B cell (primary cell): ENCODE results near the gene NCOA1. TPM values are rescaled to one million over a fixed set of nuclear protein-coding genes. Genes with fewer than 3 reads are reported as not detected.

Experiments
- ATAC-seq: fragments of 200-7000 bp; cut with Tn5 transposase; one replicate; pipeline ENCODE4 v1.10.0; 2021; ENCODE audit warnings: low read depth, mild to moderate bottlenecking, moderate number of reproducible peaks, moderate library complexity
- CTCF ChIA-PET: fragments of 350-600 bp; sonication (Branson Sonifier 250); formaldehyde crosslinking; loops from one replicate; lab custom pipeline; 2021; ENCODE audit warnings: antibody characterized with exemption, inconsistent platforms; lab: Charles Lee
- POLR2A ChIA-PET: fragments of 350-600 bp; sonication (Branson Sonifier 250); formaldehyde crosslinking; loops from one replicate; lab custom pipeline; 2021; ENCODE audit warnings: antibody characterized with exemption; lab: Charles Lee
- DNase-seq: peaks from one replicate; pipeline ENCODE4 v3.0.0; 2013
- H2AFZ ChIP-seq: 2 replicates; pipeline ENCODE4 v1.6.1; 2012; ENCODE audit warnings: mild to moderate bottlenecking, low read depth, low read length; ENCODE audit not compliant: insufficient read depth, poor library complexity, severe bottlenecking
- H3K27ac ChIP-seq, 2 donors: 1 replicate in 1 of 2; 2 replicates in 1 of 2; pipeline ENCODE4 v1.5.1; 2012 to 2013; ENCODE audit warnings: low read length in 2 of 2, mild to moderate bottlenecking in 2 of 2, moderate library complexity in 1 of 2
- H3K27me3 ChIP-seq, 4 experiments: fragments of 200-600 bp in 1 of 4; sonication (generic) in 1 of 4; replicated peaks in 1 of 4; 1 replicate in 2 of 4; 2 replicates in 2 of 4; pipeline versions ENCODE4 v1.6.1 to v1.7.0; 2013 to 2016; ENCODE audit warnings: low read length in 3 of 4, mild to moderate bottlenecking in 2 of 4, mixed read lengths in 1 of 4, moderate library complexity in 1 of 4; ENCODE audit not compliant: insufficient read depth in 4 of 4, control insufficient read depth in 3 of 4; ENCODE audit errors: control extremely low read depth in 1 of 4
- H3K36me3 ChIP-seq, 2 experiments: replicated peaks in 1 of 2; 1 replicate in 1 of 2; 2 replicates in 1 of 2; pipeline versions ENCODE4 v1.6.1 to v1.7.1; 2013; ENCODE audit warnings: low read length in 1 of 2; ENCODE audit not compliant: insufficient read depth in 2 of 2, control insufficient read depth in 1 of 2; ENCODE audit errors: control extremely low read depth in 1 of 2, extremely low read depth in 1 of 2
- H3K4me1 ChIP-seq, 2 donors: fragments of 200-600 bp in 1 of 2; sonication (generic) in 1 of 2; 1 replicate in 1 of 2; 2 replicates in 1 of 2; pipeline versions ENCODE4 v1.5.1 to v1.6.1; 2013 to 2017; ENCODE audit warnings: low read length in 2 of 2; ENCODE audit not compliant: control insufficient read depth in 2 of 2, insufficient read depth in 2 of 2
- H3K4me2 ChIP-seq: replicated peaks from 2 replicates; pipeline ENCODE3; 2012; ENCODE audit warnings: mild to moderate bottlenecking, low read depth, low read length; ENCODE audit not compliant: poor library complexity, severe bottlenecking
- H3K4me3 ChIP-seq, 5 experiments: fragments of 200-600 bp in 1 of 5; sonication (generic) in 1 of 5; 1 replicate in 3 of 5; 2 replicates in 2 of 5; pipeline versions ENCODE4 v1.5.1 to v1.7.0; 2011 to 2016; ENCODE audit warnings: low read length in 4 of 5, mild to moderate bottlenecking in 4 of 5, low read depth in 2 of 5, control low read depth in 1 of 5, moderate library complexity in 1 of 5; ENCODE audit not compliant: insufficient read depth in 1 of 5; ENCODE audit errors: control extremely low read depth in 1 of 5, extremely low read depth in 1 of 5
- H3K79me2 ChIP-seq: fragments of 200-600 bp; sonication (generic); one replicate; pipeline ENCODE4 v1.6.0; 2016; ENCODE audit warnings: low read length; ENCODE audit not compliant: control insufficient read depth, insufficient read depth
- H3K9ac ChIP-seq: fragments of 200-600 bp; sonication (generic); 2 replicates; pipeline ENCODE4 v1.6.1; 2017; ENCODE audit warnings: mild to moderate bottlenecking, low read length, moderate library complexity
- H3K9me3 ChIP-seq, 3 donors: one replicate each; pipeline versions ENCODE4 v1.6.1 to v1.7.1; 2013; ENCODE audit warnings: low read length in 2 of 3; ENCODE audit not compliant: control insufficient read depth in 2 of 3, insufficient read depth in 1 of 3; ENCODE audit errors: control extremely low read depth in 1 of 3
- H4K20me1 ChIP-seq: 2 replicates; pipeline ENCODE4 v1.6.0; 2012; ENCODE audit warnings: mild to moderate bottlenecking, low read length; ENCODE audit not compliant: insufficient read depth, control insufficient read depth, poor library complexity, severe bottlenecking
- H3K27ac Mint-ChIP-seq: one replicate; pipeline ENCODE4 v1.8.0; 2021; ENCODE audit warnings: mixed read lengths
- H3K27me3 Mint-ChIP-seq: one replicate; pipeline ENCODE4 v1.8.0; 2021; ENCODE audit warnings: mixed read lengths
- H3K4me1 Mint-ChIP-seq: one replicate; pipeline ENCODE4 v1.8.0; 2021; ENCODE audit warnings: mixed read lengths
- H3K4me3 Mint-ChIP-seq: one replicate; pipeline ENCODE4 v1.8.0; 2021; ENCODE audit warnings: mixed read lengths
- H3K9me3 Mint-ChIP-seq: one replicate; pipeline ENCODE4 v1.8.0; 2022; ENCODE audit warnings: mixed read lengths; ENCODE audit not compliant: insufficient read depth
- CTCF ChIP-seq: fragments of 200-600 bp; IDR thresholded peaks from one replicate; pipeline ENCODE4 v1.8.0; 2022; ENCODE audit warnings: antibody characterized with exemption, mild to moderate bottlenecking
- EZH2 ChIP-seq: IDR thresholded peaks from 2 replicates; pipeline ENCODE4 v1.6.1; 2012; ENCODE audit warnings: borderline replicate concordance, low read depth, mild to moderate bottlenecking, moderate library complexity, low read length; ENCODE audit not compliant: insufficient read depth, poor library complexity, severe bottlenecking
- WGBS: methylation state at CpG from one replicate; pipeline ENCODE4 v1.1.5; 2013; ENCODE audit warnings: missing lambda C conversion rate; ENCODE audit not compliant: insufficient coverage; 5-methylcytosine and 5-hydroxymethylcytosine counted together
- intact Hi-C: fragments of 100-400 bp; cut with micrococcal nuclease; formaldehyde crosslinking; loops from one replicate; pipeline ENCODE4 v1.10.0; 2022
- polyA plus RNA-seq: library from polyadenylated mRNA; depleted of rRNA; stranded (reverse); fragments of >200 nt; gene quantifications from 2 replicates; pipeline ENCODE4 v1.2.3, GENCODE V29; 2012
- total RNA-seq, 2 donors: library from RNA; stranded (reverse); fragments of 120-200 nt in 1 of 2; gene quantifications; 1 replicate in 1 of 2; 2 replicates in 1 of 2; pipeline versions ENCODE4 v1.2.3 to v1.2.4, GENCODE V29; 2013 to 2022

Gene NCOA1
- total and polyA plus RNA-seq, 2 donors (not counting 1 experiment from before 2014, with no cell fraction given): 11.6 to 49.1 TPM

GRCh38 chr2:24505534-24506275 lies 14.7 kb downstream of the NCOA1 start:
- TF ChIP-seq EZH2 (no peak), CTCF (no peak)
- ChIA-PET POLR2A (no interaction called here), CTCF (interaction anchor here (2.1 kb wide), 1 partner anchor 159 kb away, joined by 4 read pairs; no protein-coding TSS in a partner anchor)
- no peak overlapping the region for H3K4me3 ChIP-seq
- WGBS: 97% methylated on average over 5 of the region's 6 CpGs
- Mint-ChIP-seq H3K4me1 (peaks cover 55% of the 10 kb centered on the region), H3K27me3 (no peaks in the 10 kb centered on the region), H3K4me3 (no peak overlapping the region), H3K27ac (no peak overlapping the region), H3K9me3 (no peaks in the 10 kb centered on the region)
- no peak overlapping the region for H3K9ac ChIP-seq
- no peak overlapping the region for H3K4me2 ChIP-seq
- H3K27ac ChIP-seq: no peak overlapping the region
- peaks cover 32% of the 10 kb centered on the region for H4K20me1 ChIP-seq
- H3K4me1 ChIP-seq: peaks cover 12 to 13% of the 10 kb centered on the region in 2 donors
- H3K27me3 ChIP-seq: no peaks in the 10 kb centered on the region
- H3K9me3 ChIP-seq: no peaks in the 10 kb centered on the region
- no peak overlapping the region for H2AFZ ChIP-seq
- H3K79me2 ChIP-seq: peaks cover 82% of the 10 kb centered on the region
- H3K36me3 ChIP-seq: no peaks in the 10 kb centered on the region
- DNase-seq (no peak), ATAC-seq (no peak)
- intact Hi-C loops: no loop called here

GRCh38 chr2:24507549-24507948 lies 16.5 kb downstream of the NCOA1 start:
- no peak for DNase-seq
- H3K4me3 Mint-ChIP-seq: no peak overlapping the region
- intact Hi-C loops: no loop called here
- no peaks in the 10 kb centered on the region for H3K9me3 Mint-ChIP-seq
- no peak overlapping the region for H3K27ac Mint-ChIP-seq
- Histone ChIP-seq H3K9me3 (no peaks in the 10 kb centered on the region), H4K20me1 (peaks cover 24% of the 10 kb centered on the region), H3K36me3 (no peaks in the 10 kb centered on the region), H3K4me2 (no peak overlapping the region), H3K4me3 (no peak overlapping the region), H2AFZ (no peak overlapping the region), H3K9ac (no peak overlapping the region), H3K27ac (no peak overlapping the region), H3K4me1 (peaks cover 12 to 14% of the 10 kb centered on the region in 2 donors), H3K79me2 (peaks cover 84% of the 10 kb centered on the region), H3K27me3 (no peaks in the 10 kb centered on the region)
- ATAC-seq: no peak
- ChIA-PET CTCF (interaction anchor here (0.6 to 2.1 kb wide), 4 partner anchors 13 to 293 kb away, joined by 3 to 6 read pairs (median 4); partner anchors contain the start of gene NCOA1), POLR2A (no interaction called here)
- WGBS: no CpG with 5 or more reads among the region's 4 CpGs
- no peaks in the 10 kb centered on the region for H3K27me3 Mint-ChIP-seq
- TF ChIP-seq CTCF (no peak), EZH2 (no peak)
- H3K4me1 Mint-ChIP-seq: peaks cover 65% of the 10 kb centered on the region
